Memory B cell (primary cell): ENCODE measurements around the gene ERGIC2.
A peak's percentile ranks its signal among the peaks of the same experiment; 100 is the strongest.
"Not testable (repeated sequence)": the region's sequence is repeated elsewhere in the genome, so short reads cannot be mapped to it uniquely, and the experiment has no call there.

Experiments
- ATAC-seq: fragments of 150-1000 bp; cut with Tn5 transposase; 2 replicates; pipeline ENCODE4 v1.10.0; 2021; ENCODE audit warnings: low read depth, mild to moderate bottlenecking, moderate library complexity
- DNase-seq, 2 donors: peaks; one replicate each; pipeline ENCODE4 v3.0.0; 2022; ENCODE audit warnings: low spot score in 2 of 2
- H3K27ac Mint-ChIP-seq: one replicate; pipeline ENCODE4 v1.8.0; 2022; ENCODE audit warnings: mild to moderate bottlenecking, moderate library complexity, mixed read lengths
- H3K27me3 Mint-ChIP-seq: one replicate; pipeline ENCODE4 v1.8.0; 2022; ENCODE audit warnings: mixed read lengths
- H3K36me3 Mint-ChIP-seq: one replicate; pipeline ENCODE4 v1.8.0; 2022; ENCODE audit warnings: mild to moderate bottlenecking, mixed read lengths
- H3K4me1 Mint-ChIP-seq: one replicate; pipeline ENCODE4 v1.8.0; 2022; ENCODE audit warnings: mixed read lengths
- H3K4me3 Mint-ChIP-seq: one replicate; pipeline ENCODE4 v1.8.0; 2022; ENCODE audit warnings: mild to moderate bottlenecking, moderate library complexity, mixed read lengths
- H3K9me3 Mint-ChIP-seq: one replicate; pipeline ENCODE4 v1.8.0; 2022; ENCODE audit warnings: mixed read lengths

The ERGIC2 gene

DNA sequence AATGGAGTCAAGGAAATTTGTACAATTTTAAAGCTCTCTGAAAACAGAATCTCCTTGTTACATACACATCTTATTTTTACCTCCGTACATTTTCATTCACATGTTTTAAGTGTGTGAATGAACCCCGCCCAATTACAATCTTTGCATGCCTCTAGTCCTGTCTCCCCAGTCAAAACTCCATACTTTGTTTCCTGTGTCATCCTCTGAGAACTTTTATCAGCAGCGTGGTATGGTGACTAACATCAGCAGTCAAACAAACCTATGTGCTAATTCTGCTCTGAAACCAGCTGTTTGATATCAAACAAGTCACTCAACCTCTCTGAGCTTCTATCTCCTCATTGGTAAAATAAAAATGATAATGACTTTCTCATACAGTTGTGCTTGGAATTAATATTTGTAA lies 15.8 kb upstream of the ERGIC2 start:
- H3K9me3 Mint-ChIP-seq = no peaks in the 10 kb centered on the region
- H3K27me3 Mint-ChIP-seq = peaks cover 2% of the 10 kb centered on the region
- H3K4me1 Mint-ChIP-seq = no peaks in the 10 kb centered on the region
- DNase-seq (no peak), ATAC-seq (no peak)
- no peak overlapping the region for H3K4me3 Mint-ChIP-seq
- no peak overlapping the region for H3K27ac Mint-ChIP-seq
- no peaks in the 10 kb centered on the region for H3K36me3 Mint-ChIP-seq

DNA sequence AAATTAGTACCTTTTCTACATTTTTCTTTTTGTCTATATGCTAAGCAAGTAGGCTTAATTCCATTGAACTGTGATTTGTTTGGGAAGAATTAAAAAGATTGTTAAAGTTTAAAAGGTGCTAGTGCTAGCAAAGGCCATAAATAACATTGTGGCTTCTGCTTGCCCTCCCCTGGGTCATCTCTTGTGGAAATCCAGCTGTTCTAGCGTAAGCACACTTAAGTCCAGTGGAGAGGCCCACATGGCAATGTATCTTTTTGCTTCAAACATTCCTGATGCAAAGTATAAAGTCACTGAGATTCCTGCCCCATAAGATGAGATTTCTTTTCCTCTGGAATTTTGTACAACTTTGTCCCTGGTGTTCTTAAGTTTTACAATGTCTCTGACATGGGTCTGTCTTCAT lies 14.4 kb upstream of the ERGIC2 start:
- Mint-ChIP-seq H3K4me3 (no peak overlapping the region), H3K27me3 (peaks cover 2% of the 10 kb centered on the region), H3K4me1 (no peaks in the 10 kb centered on the region), H3K36me3 (no peaks in the 10 kb centered on the region), H3K9me3 (no peaks in the 10 kb centered on the region), H3K27ac (no peak overlapping the region)
- DNase-seq (no peak), ATAC-seq (no peak)

DNA sequence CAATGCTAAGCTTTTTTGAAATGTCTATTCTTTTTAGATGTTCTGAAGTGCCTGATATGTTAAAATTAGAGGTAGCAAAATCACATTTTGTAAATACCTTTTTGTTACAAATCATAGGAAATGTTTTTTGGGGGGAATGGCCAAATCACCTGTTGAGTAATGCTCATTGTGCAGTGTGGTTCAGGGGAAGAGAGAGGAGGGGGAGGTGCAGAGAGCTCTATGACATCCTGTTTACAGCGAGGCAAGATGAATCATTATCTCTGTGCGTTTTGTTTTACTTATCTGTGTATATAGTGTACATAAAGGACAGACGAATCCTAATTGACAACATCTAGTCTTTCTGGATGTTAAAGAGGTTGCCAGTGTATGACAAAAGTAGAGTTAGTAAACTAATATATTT lies 9.4 kb upstream of the ERGIC2 start:
- peak overlapping the region; percentile 75 for H3K4me3 Mint-ChIP-seq
- not testable (repeated sequence) for ATAC-seq, H3K9me3 Mint-ChIP-seq, H3K4me1 Mint-ChIP-seq, H3K27me3 Mint-ChIP-seq, DNase-seq, H3K36me3 Mint-ChIP-seq
- peak overlapping the region; percentile 82 for H3K27ac Mint-ChIP-seq

DNA sequence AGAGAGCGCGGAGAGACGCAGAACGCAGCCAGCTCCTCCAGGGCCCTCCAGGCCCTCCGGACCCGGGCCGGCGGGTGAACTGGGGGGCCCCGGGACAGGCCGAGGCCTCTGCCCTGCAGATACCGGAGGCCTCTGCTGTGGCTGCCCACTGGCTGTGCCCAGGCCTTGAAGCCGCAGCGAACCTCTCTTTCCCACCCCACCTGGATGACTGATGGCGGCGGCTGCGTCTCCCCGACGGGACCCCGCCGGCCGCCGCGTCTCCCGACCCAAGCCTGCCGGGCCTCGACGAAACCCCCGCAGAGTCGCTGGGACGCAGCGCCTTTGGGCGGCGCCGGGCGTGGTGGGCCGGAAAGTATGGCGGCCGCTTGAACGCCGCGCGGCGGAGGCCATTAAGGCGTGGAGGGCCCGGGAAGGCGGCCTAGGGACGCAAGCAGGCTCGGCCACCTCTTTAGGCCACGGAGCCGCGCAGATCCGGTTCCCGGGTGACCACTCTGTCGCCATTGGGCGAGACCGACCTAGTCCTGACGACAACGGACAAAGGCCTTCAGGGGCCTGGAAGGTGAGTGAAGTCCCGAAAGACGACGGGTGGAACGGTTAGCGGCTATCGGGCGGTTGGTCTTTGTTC lies 8.4 kb upstream of the ERGIC2 start:
- Mint-ChIP-seq H3K36me3 (no peaks in the 10 kb centered on the region), H3K27ac (peak overlapping the region; percentile 82)

DNA sequence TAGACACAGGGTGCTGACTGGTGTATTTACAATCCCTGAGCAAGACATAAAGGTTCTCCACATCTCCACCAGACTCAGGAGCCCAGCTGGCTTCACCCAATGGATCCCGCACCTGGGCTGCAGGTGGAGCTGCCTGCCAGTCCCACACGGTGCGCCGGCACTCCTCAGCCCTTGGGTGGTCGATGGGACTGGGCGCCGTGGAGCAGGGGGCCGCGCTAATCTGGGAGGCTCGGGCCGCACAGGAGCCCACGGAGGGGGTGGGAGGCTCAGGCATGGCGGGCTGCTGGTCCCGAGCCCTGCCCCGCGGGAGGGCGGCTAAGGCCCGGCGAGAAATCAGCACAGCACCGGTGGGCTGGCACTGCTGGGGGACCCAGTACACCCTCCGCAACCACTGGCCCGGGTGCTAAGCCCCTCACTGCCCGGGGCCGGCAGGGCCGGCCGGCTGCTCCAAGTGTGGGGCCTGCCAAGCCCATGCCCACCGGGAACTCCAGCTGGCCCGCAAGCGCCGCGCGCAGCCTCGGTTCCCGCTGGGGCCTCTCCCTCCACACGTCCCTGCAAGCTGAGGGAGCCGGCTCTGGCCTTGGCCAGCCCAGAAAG lies 5.2 kb upstream of the ERGIC2 start:
- not testable (repeated sequence) for ATAC-seq, H3K4me3 Mint-ChIP-seq, H3K4me1 Mint-ChIP-seq, DNase-seq, H3K36me3 Mint-ChIP-seq, H3K27me3 Mint-ChIP-seq, H3K9me3 Mint-ChIP-seq, H3K27ac Mint-ChIP-seq

More for the DNA sequence above, 8.4 kb upstream of the ERGIC2 start:
- Mint-ChIP-seq H3K4me1 (no peaks in the 10 kb centered on the region), H3K4me3 (peak overlapping the region; percentile 75), H3K27me3 (no peaks in the 10 kb centered on the region), H3K9me3 (no peaks in the 10 kb centered on the region)
- peak; percentile 68 for ATAC-seq
- DNase-seq = peak in 1 of 2 donors; percentile 5

DNA sequence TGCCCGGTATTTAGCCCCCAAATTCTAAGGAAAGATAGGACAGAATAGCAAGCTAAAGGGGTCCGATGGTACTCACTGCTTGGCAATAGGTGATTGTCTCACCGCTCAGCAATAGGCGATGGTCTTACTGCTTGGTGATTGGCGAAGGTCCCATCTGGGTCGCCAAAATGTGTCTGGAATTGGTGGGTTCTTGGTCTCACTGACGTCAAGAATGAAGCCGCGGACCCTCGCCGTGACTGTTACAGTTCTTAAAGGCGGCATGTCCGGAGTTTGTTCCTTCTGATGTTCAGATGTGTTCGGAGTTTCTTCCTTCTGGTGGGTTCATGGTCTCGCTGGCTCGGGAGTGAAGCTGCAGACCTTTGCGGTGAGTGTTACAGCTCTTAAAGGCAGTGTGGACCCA lies 4.2 kb upstream of the ERGIC2 start:
- DNase-seq, H3K36me3 Mint-ChIP-seq, H3K27me3 Mint-ChIP-seq, H3K27ac Mint-ChIP-seq, H3K4me1 Mint-ChIP-seq, H3K4me3 Mint-ChIP-seq, ATAC-seq, H3K9me3 Mint-ChIP-seq: not testable (repeated sequence)

DNA sequence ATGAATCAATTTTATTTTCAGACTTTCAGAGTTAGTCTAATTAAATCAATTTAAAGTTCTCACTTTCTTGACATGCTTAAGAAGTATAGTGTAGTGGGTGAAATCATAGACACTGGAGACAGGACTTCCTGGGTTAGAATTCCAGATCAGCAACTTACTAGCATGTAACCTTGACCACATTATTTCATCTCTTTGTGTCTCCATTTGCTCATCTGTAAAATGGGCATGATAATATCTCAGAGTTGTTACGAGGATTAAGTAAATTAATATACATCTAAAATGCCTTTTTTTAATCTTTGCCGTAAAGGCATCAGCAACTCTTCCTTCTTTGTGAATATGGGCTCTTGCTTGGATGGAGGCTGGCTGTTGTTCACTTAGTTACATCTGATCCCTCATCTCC lies 1.3 kb upstream of the ERGIC2 start:
- no peaks in the 10 kb centered on the region for H3K36me3 Mint-ChIP-seq
- peak overlapping the region; percentile 55 for H3K4me3 Mint-ChIP-seq
- ATAC-seq = no peak
- H3K4me1 Mint-ChIP-seq = peaks cover 5% of the 10 kb centered on the region
- H3K9me3 Mint-ChIP-seq = no peaks in the 10 kb centered on the region
- no peaks in the 10 kb centered on the region for H3K27me3 Mint-ChIP-seq
- DNase-seq = no peak
- no peak overlapping the region for H3K27ac Mint-ChIP-seq

DNA sequence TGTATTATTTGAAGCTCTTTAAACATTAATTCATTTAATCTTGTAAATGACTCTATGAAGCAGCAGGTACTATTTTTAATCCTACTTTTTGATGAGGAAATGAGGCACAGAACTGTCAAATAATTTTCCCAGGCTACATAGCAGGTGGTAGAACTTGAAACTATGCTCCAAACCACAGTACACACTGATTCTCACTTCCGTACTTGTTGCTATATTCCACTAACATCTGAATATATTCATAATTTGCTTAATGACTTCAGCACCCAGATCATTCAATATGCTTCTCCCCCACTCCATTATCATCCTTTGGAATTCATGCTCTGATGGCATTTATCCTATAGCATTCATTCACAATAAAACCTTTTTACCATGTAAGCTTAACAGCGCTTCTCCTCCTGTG lies 4.9 kb downstream of the ERGIC2 start:
- H3K9me3 Mint-ChIP-seq = no peaks in the 10 kb centered on the region
- peaks cover 2% of the 10 kb centered on the region for H3K36me3 Mint-ChIP-seq
- no peaks in the 10 kb centered on the region for H3K27me3 Mint-ChIP-seq
- DNase-seq (no peak), ATAC-seq (no peak)
- peaks cover 16% of the 10 kb centered on the region for H3K4me1 Mint-ChIP-seq
- no peak overlapping the region for H3K27ac Mint-ChIP-seq
- no peak overlapping the region for H3K4me3 Mint-ChIP-seq

DNA sequence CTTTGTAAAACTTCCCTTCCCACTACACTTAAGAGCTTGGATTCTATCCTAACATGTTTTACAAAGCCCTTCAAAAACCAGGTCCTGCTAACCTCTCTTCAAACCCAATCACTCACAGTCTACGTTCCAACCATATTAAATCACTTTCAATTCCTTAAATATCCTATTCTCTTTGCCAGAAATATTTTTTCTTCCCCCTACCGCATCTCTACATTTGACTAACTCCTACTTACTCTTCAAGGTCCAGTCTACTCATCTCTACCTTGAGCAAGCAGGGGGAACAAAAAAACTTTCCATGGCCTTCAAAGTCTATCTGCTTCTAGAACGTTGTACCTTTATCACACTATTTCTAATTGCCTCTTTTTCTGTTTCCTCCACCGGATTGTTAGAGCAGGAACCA lies 6.1 kb downstream of the ERGIC2 start:
- no peaks in the 10 kb centered on the region for H3K9me3 Mint-ChIP-seq
- no peaks in the 10 kb centered on the region for H3K27me3 Mint-ChIP-seq
- no peak for DNase-seq
- no peak overlapping the region for H3K27ac Mint-ChIP-seq
- no peak overlapping the region for H3K4me3 Mint-ChIP-seq
- H3K36me3 Mint-ChIP-seq = peaks cover 4% of the 10 kb centered on the region
- ATAC-seq = no peak
- H3K4me1 Mint-ChIP-seq = peaks cover 13% of the 10 kb centered on the region

DNA sequence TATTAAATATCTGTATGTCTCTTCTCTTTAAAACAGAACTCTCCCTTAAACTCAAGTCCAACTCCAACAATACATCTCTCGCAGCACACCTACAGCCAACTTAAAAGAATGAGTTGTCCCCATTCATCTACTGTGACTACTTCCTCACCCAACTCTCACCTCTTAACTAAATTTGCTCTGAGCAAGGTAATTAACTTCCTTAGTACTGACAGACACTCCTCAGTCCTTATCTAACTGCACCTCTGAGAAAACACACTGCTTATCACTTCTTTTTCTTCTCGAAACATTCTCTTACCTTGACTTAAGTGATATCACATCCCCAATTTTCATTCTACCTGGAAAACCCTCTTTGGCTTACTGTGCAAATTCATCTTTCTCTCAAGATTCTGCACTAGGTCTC lies 7.0 kb downstream of the ERGIC2 start:
- peaks cover 11% of the 10 kb centered on the region for H3K4me1 Mint-ChIP-seq
- DNase-seq (no peak), ATAC-seq (no peak)
- H3K27ac Mint-ChIP-seq = no peak overlapping the region
- no peak overlapping the region for H3K4me3 Mint-ChIP-seq
- H3K9me3 Mint-ChIP-seq = no peaks in the 10 kb centered on the region
- H3K27me3 Mint-ChIP-seq = no peaks in the 10 kb centered on the region
- peaks cover 4% of the 10 kb centered on the region for H3K36me3 Mint-ChIP-seq

DNA sequence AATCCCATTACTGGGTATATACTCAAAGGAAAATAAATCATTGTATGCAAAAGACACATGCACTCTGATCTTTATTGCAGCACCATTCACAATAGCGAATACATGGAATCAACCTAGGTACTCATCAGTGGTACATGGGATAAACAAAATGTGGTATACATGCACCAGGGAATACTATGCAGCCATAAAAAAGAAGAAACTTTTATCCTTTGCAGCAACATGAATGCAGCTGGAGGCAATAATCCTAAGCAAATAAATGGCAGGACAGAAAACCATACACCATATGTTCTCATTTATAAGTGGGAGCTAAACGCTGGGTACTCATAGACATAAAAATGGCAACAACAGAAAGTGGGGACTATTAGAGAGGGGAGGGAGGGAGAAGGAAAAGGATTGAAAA lies 15.9 kb downstream of the ERGIC2 start:
- no peak overlapping the region for H3K4me3 Mint-ChIP-seq
- H3K4me1 Mint-ChIP-seq = peaks cover 3% of the 10 kb centered on the region
- DNase-seq (no peak), ATAC-seq (no peak)
- no peaks in the 10 kb centered on the region for H3K27me3 Mint-ChIP-seq
- H3K9me3 Mint-ChIP-seq = peaks cover 3% of the 10 kb centered on the region
- H3K36me3 Mint-ChIP-seq = peaks cover 27% of the 10 kb centered on the region
- H3K27ac Mint-ChIP-seq = no peak overlapping the region

DNA sequence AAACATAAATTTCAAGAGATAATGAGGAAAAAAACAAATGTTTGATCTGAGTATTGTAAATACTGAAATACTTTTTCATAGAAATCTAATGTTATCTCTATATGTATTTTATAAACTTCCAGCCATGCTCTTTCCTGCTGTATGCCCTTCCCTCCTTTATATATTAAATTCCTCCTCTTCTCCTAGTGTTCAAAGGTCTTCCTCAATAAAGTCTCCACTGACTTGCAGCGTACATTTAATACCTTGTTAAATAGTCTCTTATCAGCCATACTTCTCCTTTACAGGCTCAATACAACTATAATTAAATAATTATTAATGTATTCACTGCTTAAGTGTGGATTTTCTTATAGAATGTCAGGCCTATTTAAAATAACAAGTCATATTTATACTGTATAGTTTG lies 26.0 kb downstream of the ERGIC2 start:
- DNase-seq (no peak), ATAC-seq (no peak)
- Mint-ChIP-seq H3K4me1 (no peaks in the 10 kb centered on the region), H3K27ac (no peak overlapping the region), H3K27me3 (no peaks in the 10 kb centered on the region), H3K9me3 (no peaks in the 10 kb centered on the region), H3K4me3 (no peak overlapping the region), H3K36me3 (peaks cover 12% of the 10 kb centered on the region)

DNA sequence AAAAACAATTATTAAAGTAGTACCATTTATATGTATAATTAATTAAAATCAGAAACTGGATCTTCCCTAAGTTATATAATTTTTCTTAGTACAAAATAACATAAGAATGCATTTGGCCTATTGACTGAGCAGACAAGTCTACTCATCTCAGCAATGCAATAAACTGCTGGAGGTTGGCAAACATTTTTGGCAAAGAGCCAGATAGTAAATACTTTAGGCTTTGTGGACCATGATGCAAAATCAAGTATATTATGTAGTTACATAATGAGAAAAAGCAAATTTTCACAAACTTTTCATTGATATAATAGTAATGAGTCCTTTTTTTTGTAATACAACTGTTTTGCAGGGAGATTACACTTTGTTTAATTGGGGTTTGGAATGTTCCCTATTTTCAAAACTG lies 30.9 kb downstream of the ERGIC2 start:
- Mint-ChIP-seq H3K9me3 (no peaks in the 10 kb centered on the region), H3K27me3 (no peaks in the 10 kb centered on the region), H3K4me3 (no peak overlapping the region), H3K36me3 (peaks cover 13% of the 10 kb centered on the region), H3K27ac (no peak overlapping the region), H3K4me1 (no peaks in the 10 kb centered on the region)
- ATAC-seq (no peak), DNase-seq (no peak)

DNA sequence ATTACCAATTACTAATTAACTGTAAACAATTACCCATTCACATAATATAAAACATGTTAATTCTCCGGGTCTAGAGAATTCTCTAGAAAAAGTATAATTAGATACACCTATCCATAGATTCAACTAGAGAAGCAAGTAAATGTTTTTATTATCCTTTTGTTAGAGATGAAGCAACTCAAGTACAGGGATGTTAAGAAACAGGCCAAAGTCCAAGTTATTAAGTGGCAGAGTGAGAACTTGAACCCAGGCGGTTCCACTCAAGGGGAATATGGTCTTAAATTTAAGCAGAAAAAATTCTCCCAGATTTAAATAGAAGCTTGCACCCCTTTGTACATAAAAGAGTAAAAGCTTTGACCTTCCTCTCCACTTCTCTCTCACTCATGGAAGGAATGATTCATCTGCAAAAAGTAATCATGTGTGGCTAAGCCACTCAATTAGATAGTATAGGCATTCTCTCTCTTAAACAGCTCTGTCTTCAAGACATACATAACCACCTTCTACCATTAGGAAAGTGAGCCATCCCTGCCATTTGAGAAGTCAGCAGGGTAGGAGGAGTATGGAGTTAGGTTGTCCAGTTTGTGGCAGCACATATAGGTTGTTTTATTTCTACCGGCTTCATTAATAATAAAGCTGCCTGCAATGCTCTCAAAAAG lies 34.1 kb downstream of the ERGIC2 start:
- no peak overlapping the region for H3K27ac Mint-ChIP-seq
- H3K27me3 Mint-ChIP-seq = no peaks in the 10 kb centered on the region
- no peaks in the 10 kb centered on the region for H3K9me3 Mint-ChIP-seq
- ATAC-seq (no peak), DNase-seq (no peak)
- H3K4me1 Mint-ChIP-seq = no peaks in the 10 kb centered on the region
- peaks cover 16% of the 10 kb centered on the region for H3K36me3 Mint-ChIP-seq
- H3K4me3 Mint-ChIP-seq = no peak overlapping the region
